Measurements from ENCODE around the gene PALM.

- TF ChIP-seq POLR2AphosphoS5 (IDR thresholded peaks at IDR 0.05; ENCODE audit: low read depth, low read length) = no peak
- TF ChIP-seq POLR2A (IDR thresholded peaks at IDR 0.05; ENCODE audit: low read depth, low read length) = no peak
- no peak for TF ChIP-seq TAF1 (IDR thresholded peaks at IDR 0.05; ENCODE audit: borderline replicate concordance, low read depth, low read length)
Measured at GRCh38 chr19:788686-788982, 79.9 kb downstream of the PALM start.

Measured in GM12892 (cell line).